Right renal pelvis (tissue), 4 donors: ENCODE data around the gene CKLF. TPM values are rescaled to one million over a fixed set of nuclear protein-coding genes. Genes with fewer than 3 reads are reported as not detected.

Experiments used
- DNase-seq, 4 donors: peaks; one replicate each; pipeline ENCODE4 v3.0.0-alpha.2; 2013; ENCODE audit warnings: low read depth in 4 of 4, low spot score in 3 of 4, missing footprints in 1 of 4
- polyA plus RNA-seq, 4 donors: library from polyadenylated mRNA; unstranded; fragments of 120-200 nt; gene quantifications; one replicate each; pipeline ENCODE4 v1.2.1, GENCODE V29; 2013; ENCODE audit not compliant: insufficient read length in 4 of 4

The CKLF gene
- polyA plus RNA-seq, 4 donors, result 34.2 to 42.5 (median 35.8) TPM

- DNase-seq, result peak; percentile 56 to 78 (median 72)
Observed at GRCh38 chr16:66516808-66517585, 35.4 kb upstream of the CKLF start.

- no peak for DNase-seq
Observed at GRCh38 chr16:66517586-66518263, 34.7 kb upstream of the CKLF start.

GRCh38 chr16:66519482-66520373 is 32.6 kb upstream of the CKLF start:
- no peak for DNase-seq

GRCh38 chr16:66520406-66521170 is 31.8 kb upstream of the CKLF start:
- no peak for DNase-seq

- no peak for DNase-seq
Observed at GRCh38 chr16:66521252-66521713, 31.1 kb upstream of the CKLF start.

- DNase-seq, result no peak
Observed at GRCh38 chr16:66521951-66522771, 30.2 kb upstream of the CKLF start.

- DNase-seq, result no peak
Observed at GRCh38 chr16:66522816-66523590, 29.4 kb upstream of the CKLF start.

GRCh38 chr16:66523861-66524354 is 28.5 kb upstream of the CKLF start:
- DNase-seq, result no peak

GRCh38 chr16:66524601-66525164 is 27.7 kb upstream of the CKLF start:
- DNase-seq, result no peak

GRCh38 chr16:66525396-66526180 is 26.8 kb upstream of the CKLF start:
- DNase-seq, result no peak

- DNase-seq, result no peak
Observed at GRCh38 chr16:66528294-66528693, 24.1 kb upstream of the CKLF start.

- DNase-seq, result no peak
Observed at GRCh38 chr16:66529475-66529874, 22.9 kb upstream of the CKLF start.

GRCh38 chr16:66534376-66534799 is 18.0 kb upstream of the CKLF start:
- no peak for DNase-seq

- no peak for DNase-seq
Observed at GRCh38 chr16:66536525-66536924, 15.9 kb upstream of the CKLF start.

- DNase-seq, result no peak
Observed at GRCh38 chr16:66537236-66537635, 15.1 kb upstream of the CKLF start.

GRCh38 chr16:66538910-66539309 is 13.5 kb upstream of the CKLF start:
- no peak for DNase-seq
